ENCODE data around the gene CRLF2.
A peak's percentile ranks its signal among the peaks of the same experiment; 100 is the strongest.
"Not testable (repeated sequence)": the region's sequence is repeated elsewhere in the genome, so short reads cannot be mapped to it uniquely, and the experiment has no call there.

Gene CRLF2

DNA sequence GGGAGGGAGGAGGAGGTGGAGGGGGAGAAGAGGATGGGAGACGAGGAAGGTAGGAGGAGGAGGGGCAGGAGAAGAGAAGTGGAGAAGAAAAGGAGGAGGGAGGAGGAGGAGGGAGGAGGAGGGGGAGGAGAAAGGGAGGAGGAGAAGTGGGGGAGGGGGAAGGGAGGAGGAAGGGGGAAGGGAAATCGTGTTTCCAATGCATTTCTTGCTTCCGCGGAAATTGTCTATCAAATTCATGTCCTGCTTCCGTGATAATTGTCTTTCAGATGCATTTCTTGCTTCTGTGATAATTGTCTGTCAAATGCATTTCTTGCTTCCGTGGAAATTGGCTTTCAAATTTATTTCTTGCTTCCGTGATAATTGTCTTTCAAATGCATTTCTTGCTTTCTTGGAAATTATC is 43.3 kb downstream of the CRLF2 start:
- DNase-seq (ENCODE audit: low read depth) = no peak

- no peak for DNase-seq (ENCODE audit: low read depth)
Measured at GRCh38 chrX:1167918-1168481, 44.4 kb downstream of the CRLF2 start.

- DNase-seq (ENCODE audit: low read depth) = no peak
Measured at GRCh38 chrX:1167466-1167865, 45.0 kb downstream of the CRLF2 start.

DNA sequence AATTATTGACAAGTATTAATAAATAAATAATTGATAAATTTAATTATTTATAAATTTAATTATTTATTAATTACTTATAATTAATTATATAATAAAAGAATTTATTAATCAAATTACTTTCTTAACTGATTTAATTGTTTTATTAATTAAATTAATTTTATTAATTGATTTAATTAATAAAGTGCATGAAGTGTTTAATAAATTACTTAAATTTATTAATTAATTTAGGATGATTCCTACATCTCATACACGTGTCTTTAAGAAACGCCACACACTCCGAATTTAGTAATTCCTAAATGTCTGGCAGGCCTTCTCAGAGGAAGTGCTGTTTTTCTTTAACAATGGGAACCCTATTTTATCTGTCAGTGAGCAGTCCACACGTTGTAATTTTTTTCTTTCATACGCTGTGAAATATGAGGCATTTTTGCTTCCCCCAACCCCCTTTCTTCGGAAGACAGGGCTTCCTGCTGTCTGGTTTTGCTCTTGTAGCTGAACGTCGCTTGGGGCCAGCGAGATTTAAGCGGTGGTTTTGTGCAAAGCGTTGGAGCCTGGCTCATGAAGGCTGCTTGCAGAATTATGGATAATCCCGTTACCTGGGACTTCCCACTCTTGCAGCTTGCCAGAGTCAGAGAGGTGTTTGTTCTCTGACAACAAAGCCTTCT is 46.8 kb downstream of the CRLF2 start:
- DNase-seq (ENCODE audit: low read depth) = peak; percentile 22

DNA sequence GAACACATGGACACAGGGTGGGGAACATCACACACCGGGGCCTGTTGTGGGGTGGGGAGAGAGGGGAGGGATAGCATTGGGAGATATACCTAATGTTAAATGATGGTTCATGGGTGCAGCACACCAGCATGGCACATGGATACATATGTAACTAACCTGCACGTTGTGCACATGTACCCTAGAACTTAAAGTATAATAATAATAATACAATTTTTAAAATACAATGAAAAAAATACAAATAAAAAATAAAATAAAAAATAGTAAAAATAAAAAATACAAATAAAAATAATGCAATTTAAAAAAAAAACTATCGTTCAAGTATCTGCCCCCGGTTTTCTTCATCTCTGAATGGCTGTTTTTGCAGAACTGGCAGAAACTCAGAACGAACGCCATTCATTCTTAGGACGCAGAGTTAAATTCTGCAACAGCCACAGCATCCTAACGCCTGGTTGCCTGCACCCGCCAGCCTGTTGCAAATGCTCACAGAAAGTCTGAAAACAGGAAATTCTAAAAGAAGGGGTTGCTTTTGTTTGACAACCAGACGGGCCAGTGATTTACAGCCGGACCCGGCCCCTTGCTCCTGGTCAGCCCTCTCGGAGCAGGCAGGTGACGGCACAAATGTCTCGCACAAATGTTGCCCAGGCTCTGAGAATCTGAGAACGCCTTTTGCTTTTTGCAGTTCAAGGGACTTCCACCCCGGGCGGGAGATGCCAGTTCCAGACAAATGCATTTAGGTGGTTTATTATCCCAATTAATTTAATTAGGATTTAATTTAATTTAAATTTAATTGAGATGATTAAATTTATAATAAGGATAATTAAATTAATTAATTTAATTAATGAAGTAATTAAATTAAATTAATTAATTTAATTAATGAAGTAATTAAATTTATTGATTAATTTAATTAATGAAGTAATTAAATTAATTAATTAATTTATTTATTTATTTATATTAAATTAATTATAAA is 47.8 kb downstream of the CRLF2 start:
- no peak for DNase-seq (ENCODE audit: low read depth)

GRCh38 chrX:1163231-1163630 is 49.2 kb downstream of the CRLF2 start:
- no peak for DNase-seq (ENCODE audit: low read depth)

- no peak for DNase-seq (ENCODE audit: low read depth)
Measured at GRCh38 chrX:1162119-1162916, 50.1 kb downstream of the CRLF2 start.

DNA sequence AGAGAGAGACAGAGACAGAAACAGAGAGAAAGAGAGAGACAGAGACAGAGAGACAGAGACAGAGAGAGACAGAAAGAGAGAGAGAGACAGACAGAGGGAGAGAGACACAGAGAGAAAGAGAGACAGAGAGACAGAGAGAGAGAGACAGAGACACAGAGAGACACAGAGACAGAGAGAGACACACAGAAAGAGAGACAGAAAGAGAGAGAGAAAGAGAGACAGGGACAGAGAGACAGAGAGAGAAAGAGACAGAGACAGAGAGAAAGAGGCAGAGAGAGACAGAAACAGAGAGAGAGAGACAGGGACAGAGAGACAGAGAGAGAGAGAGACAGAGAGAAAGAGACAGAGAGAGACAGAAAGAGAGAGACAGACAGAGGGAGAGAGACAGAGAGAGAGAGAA is 52.9 kb downstream of the CRLF2 start:
- DNase-seq (ENCODE audit: low read depth) = no peak

DNA sequence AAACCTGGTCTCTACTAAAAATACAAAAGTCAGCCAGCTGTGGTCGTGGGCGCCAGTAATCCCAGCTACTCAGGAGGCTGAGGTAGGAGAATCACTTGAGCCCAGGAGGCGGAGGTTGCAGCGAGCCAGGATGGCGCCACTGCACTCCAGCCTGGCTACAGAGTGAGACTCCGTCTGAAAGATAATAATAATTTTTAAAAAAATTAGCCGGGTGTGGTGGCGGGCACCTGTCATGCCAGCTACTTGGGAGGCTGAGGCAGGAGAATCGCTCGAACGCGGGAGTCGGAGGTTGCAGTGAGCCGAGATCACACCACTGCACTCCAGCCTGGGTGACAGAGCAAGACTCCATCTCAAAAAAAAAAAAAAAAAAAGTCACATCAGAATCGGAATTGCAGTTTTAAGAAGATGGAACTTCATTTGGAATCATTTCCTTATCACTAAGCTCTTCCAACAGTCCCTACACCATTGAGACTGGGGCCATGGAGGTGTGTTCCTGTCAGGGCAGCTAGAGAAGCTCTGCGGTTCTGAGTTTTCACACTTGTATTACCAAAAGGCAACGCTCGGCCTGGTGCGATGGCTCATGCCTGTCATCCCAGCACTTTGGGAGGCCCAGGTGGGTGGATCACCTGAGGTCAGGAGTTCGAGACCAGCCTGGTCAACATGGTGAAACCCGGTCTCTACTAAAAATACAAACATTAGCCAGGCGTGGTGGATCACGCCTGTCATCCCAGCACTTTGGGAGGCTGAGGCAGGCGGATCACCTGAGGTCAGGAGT is 55.6 kb downstream of the CRLF2 start:
- not testable (repeated sequence) for DNase-seq (ENCODE audit: low read depth)

DNA sequence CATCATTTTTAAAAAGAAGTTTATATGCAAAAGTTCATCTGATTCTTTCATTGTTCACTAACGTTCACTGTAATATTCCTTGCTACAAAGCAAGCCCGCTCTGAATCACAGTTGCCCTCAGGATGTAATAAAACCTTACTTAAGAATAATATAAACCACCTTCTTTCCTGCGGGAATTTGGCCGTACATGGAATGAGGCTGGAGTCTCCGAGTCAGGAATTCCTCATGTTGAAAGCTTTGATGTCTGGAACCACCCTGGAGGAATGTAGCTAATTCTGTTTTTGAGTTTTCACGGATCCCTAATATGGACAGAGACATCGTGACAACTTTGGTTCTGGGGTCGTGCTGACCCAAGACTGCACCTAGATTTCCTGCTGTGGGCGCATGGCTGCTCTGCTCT is 58.5 kb downstream of the CRLF2 start:
- DNase-seq (ENCODE audit: low read depth) = no peak

DNA sequence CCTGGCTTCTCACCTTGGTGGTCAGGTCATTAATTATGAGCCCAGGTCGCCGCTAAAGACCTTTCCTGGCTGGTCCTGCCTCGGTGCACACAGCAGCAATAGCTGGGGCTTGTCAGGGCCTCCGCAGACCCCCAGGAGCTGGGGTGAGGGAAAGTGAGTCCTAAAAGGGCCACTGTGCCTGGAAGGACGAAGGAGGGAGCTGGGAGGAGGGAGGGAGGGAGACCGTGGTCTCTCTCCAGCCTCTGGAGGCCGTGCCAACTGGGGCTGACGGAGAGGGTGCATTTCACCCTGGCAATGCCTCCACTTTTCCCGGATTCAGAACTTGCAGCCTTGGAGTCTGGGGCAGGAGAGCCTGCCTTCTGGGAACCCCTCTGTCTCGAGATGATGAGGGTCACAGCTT is 60.4 kb downstream of the CRLF2 start:
- no peak for DNase-seq (ENCODE audit: low read depth)

GRCh38 chrX:1151378-1152077 is 60.9 kb downstream of the CRLF2 start:
- DNase-seq (ENCODE audit: low read depth) = no peak

GRCh38 chrX:1150569-1151347 is 61.7 kb downstream of the CRLF2 start:
- DNase-seq (ENCODE audit: low read depth) = no peak

DNA sequence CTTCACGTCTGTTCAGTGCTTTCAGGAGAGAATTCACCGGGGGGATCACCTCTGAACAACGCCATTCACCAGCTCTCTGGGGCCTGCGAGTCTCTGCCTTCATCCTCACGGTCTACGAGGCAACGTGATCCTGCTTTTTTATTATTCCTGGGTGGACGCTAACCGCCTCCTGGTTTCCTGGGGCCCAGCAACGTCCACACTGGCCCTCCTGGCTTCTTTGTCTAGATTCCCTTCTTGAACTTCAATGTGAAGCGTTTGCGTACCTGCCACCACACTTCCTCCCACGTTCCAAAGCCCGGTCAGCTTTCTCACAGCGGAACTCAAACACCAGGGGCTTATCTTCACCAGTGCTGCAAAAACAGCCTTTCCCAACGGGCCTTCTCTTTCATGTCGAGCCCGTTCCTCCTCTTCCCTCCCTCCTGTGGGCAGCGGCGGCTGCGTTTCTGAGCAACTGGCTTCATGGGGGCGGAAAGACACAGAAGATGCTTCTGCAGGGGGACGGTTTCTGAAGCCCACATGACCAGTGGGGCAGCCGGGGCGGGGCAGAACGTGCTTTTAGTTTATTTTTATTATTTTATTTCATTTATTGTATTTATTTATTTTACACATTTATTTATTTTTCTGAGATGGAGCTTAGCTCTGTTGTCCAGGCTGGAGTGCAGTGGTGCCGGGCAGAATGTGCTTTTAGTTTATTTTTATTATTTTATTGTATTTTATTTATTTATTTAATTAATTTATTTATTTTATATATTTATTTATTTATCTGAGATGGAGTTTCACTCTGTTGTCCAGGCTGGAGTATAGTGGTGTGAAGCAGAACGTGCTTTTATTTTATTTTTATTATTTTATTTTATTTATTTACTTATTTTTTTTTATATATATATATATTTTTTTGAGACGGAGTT is 64.6 kb downstream of the CRLF2 start:
- DNase-seq (ENCODE audit: low read depth) = no peak

DNA sequence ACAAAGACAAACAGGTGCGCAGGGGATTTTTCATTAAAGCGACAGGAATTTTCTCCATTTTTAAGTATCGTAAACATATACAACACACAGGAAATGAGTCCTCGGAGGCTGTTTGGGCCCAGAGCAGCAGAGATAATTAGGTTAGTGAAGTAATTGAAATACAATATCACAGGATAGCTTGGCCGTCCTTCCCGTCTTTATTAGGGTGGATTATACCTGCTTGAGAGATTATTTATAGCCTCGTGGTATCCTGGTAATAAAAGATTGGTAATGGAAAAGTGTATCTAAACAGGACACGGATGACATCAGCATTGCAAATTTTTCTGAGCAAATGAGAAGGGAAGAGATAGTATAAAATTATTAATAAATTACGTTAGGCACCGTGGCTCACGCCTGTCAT is 68.2 kb downstream of the CRLF2 start:
- no peak for DNase-seq (ENCODE audit: low read depth)
